Subcutaneous adipose tissue (tissue), 4 donors: ENCODE measurements around the gene FBXW11. TPM values are rescaled to one million over a fixed set of nuclear protein-coding genes. Genes with fewer than 3 reads are reported as not detected.

Source experiments
- CTCF ChIP-seq: fragments of 450-650 bp; IDR thresholded peaks from one replicate; pipeline ENCODE4 v1.5.1; 2016; ENCODE audit warnings: low read depth, mild to moderate bottlenecking, control low read depth, antibody characterized with exemption, moderate library complexity
- total RNA-seq, 4 donors: library from RNA; depleted of rRNA; stranded (reverse); fragments of >200 nt; gene quantifications; one replicate each; pipeline ENCODE4 v1.1.0, GENCODE V29; 2016

FBXW11 gene
- total RNA-seq, 4 donors from 2014 or later = 51.8 to 66.1 (median 59.8) TPM

- no peak for TF ChIP-seq CTCF
Measured at GRCh38 chr5:172015346-172015745, 8.9 kb upstream of the FBXW11 start.

- TF ChIP-seq CTCF = no peak
Measured at GRCh38 chr5:172010278-172010677, 3.8 kb upstream of the FBXW11 start.

GRCh38 chr5:172009536-172010270 is 3.3 kb upstream of the FBXW11 start:
- TF ChIP-seq CTCF = no peak

GRCh38 chr5:172008689-172009141 is 2.3 kb upstream of the FBXW11 start:
- TF ChIP-seq CTCF = no peak

- no peak for TF ChIP-seq CTCF
Measured at GRCh38 chr5:172008111-172008455, 1.6 kb upstream of the FBXW11 start.

- TF ChIP-seq CTCF = no peak
Measured at GRCh38 chr5:172007175-172008110, 1.0 kb upstream of the FBXW11 start.

GRCh38 chr5:172005708-172006320 is 624 bp downstream of the FBXW11 start:
- no peak for TF ChIP-seq CTCF
